B cell (primary cell): ENCODE results near the gene ART4. TPM values are rescaled to one million over a fixed set of nuclear protein-coding genes. Genes with fewer than 3 reads are reported as not detected.

Source experiments
- ATAC-seq: fragments of 200-7000 bp; cut with Tn5 transposase; one replicate; pipeline ENCODE4 v1.10.0; 2021; ENCODE audit warnings: low read depth, mild to moderate bottlenecking, moderate number of reproducible peaks, moderate library complexity
- CTCF ChIA-PET: fragments of 350-600 bp; sonication (Branson Sonifier 250); formaldehyde crosslinking; loops from one replicate; lab custom pipeline; 2021; ENCODE audit warnings: antibody characterized with exemption, inconsistent platforms; lab: Charles Lee
- POLR2A ChIA-PET: fragments of 350-600 bp; sonication (Branson Sonifier 250); formaldehyde crosslinking; loops from one replicate; lab custom pipeline; 2021; ENCODE audit warnings: antibody characterized with exemption; lab: Charles Lee
- DNase-seq: peaks from one replicate; pipeline ENCODE4 v3.0.0; 2013
- H2AFZ ChIP-seq: 2 replicates; pipeline ENCODE4 v1.6.1; 2012; ENCODE audit warnings: mild to moderate bottlenecking, low read depth, low read length; ENCODE audit not compliant: insufficient read depth, poor library complexity, severe bottlenecking
- H3K27ac ChIP-seq, 2 donors: 1 replicate in 1 of 2; 2 replicates in 1 of 2; pipeline ENCODE4 v1.5.1; 2012 to 2013; ENCODE audit warnings: low read length in 2 of 2, mild to moderate bottlenecking in 2 of 2, moderate library complexity in 1 of 2
- H3K27me3 ChIP-seq, 4 experiments: fragments of 200-600 bp in 1 of 4; sonication (generic) in 1 of 4; replicated peaks in 1 of 4; 1 replicate in 2 of 4; 2 replicates in 2 of 4; pipeline versions ENCODE4 v1.6.1 to v1.7.0; 2013 to 2016; ENCODE audit warnings: low read length in 3 of 4, mild to moderate bottlenecking in 2 of 4, mixed read lengths in 1 of 4, moderate library complexity in 1 of 4; ENCODE audit not compliant: insufficient read depth in 4 of 4, control insufficient read depth in 3 of 4; ENCODE audit errors: control extremely low read depth in 1 of 4
- H3K36me3 ChIP-seq, 2 experiments: replicated peaks in 1 of 2; 1 replicate in 1 of 2; 2 replicates in 1 of 2; pipeline versions ENCODE4 v1.6.1 to v1.7.1; 2013; ENCODE audit warnings: low read length in 1 of 2; ENCODE audit not compliant: insufficient read depth in 2 of 2, control insufficient read depth in 1 of 2; ENCODE audit errors: control extremely low read depth in 1 of 2, extremely low read depth in 1 of 2
- H3K4me1 ChIP-seq, 2 donors: fragments of 200-600 bp in 1 of 2; sonication (generic) in 1 of 2; 1 replicate in 1 of 2; 2 replicates in 1 of 2; pipeline versions ENCODE4 v1.5.1 to v1.6.1; 2013 to 2017; ENCODE audit warnings: low read length in 2 of 2; ENCODE audit not compliant: control insufficient read depth in 2 of 2, insufficient read depth in 2 of 2
- H3K4me2 ChIP-seq: replicated peaks from 2 replicates; pipeline ENCODE3; 2012; ENCODE audit warnings: mild to moderate bottlenecking, low read depth, low read length; ENCODE audit not compliant: poor library complexity, severe bottlenecking
- H3K4me3 ChIP-seq, 5 experiments: fragments of 200-600 bp in 1 of 5; sonication (generic) in 1 of 5; 1 replicate in 3 of 5; 2 replicates in 2 of 5; pipeline versions ENCODE4 v1.5.1 to v1.7.0; 2011 to 2016; ENCODE audit warnings: low read length in 4 of 5, mild to moderate bottlenecking in 4 of 5, low read depth in 2 of 5, control low read depth in 1 of 5, moderate library complexity in 1 of 5; ENCODE audit not compliant: insufficient read depth in 1 of 5; ENCODE audit errors: control extremely low read depth in 1 of 5, extremely low read depth in 1 of 5
- H3K79me2 ChIP-seq: fragments of 200-600 bp; sonication (generic); one replicate; pipeline ENCODE4 v1.6.0; 2016; ENCODE audit warnings: low read length; ENCODE audit not compliant: control insufficient read depth, insufficient read depth
- H3K9ac ChIP-seq: fragments of 200-600 bp; sonication (generic); 2 replicates; pipeline ENCODE4 v1.6.1; 2017; ENCODE audit warnings: mild to moderate bottlenecking, low read length, moderate library complexity
- H3K9me3 ChIP-seq, 3 donors: one replicate each; pipeline versions ENCODE4 v1.6.1 to v1.7.1; 2013; ENCODE audit warnings: low read length in 2 of 3; ENCODE audit not compliant: control insufficient read depth in 2 of 3, insufficient read depth in 1 of 3; ENCODE audit errors: control extremely low read depth in 1 of 3
- H4K20me1 ChIP-seq: 2 replicates; pipeline ENCODE4 v1.6.0; 2012; ENCODE audit warnings: mild to moderate bottlenecking, low read length; ENCODE audit not compliant: insufficient read depth, control insufficient read depth, poor library complexity, severe bottlenecking
- H3K27ac Mint-ChIP-seq: one replicate; pipeline ENCODE4 v1.8.0; 2021; ENCODE audit warnings: mixed read lengths
- H3K27me3 Mint-ChIP-seq: one replicate; pipeline ENCODE4 v1.8.0; 2021; ENCODE audit warnings: mixed read lengths
- H3K4me1 Mint-ChIP-seq: one replicate; pipeline ENCODE4 v1.8.0; 2021; ENCODE audit warnings: mixed read lengths
- H3K4me3 Mint-ChIP-seq: one replicate; pipeline ENCODE4 v1.8.0; 2021; ENCODE audit warnings: mixed read lengths
- H3K9me3 Mint-ChIP-seq: one replicate; pipeline ENCODE4 v1.8.0; 2022; ENCODE audit warnings: mixed read lengths; ENCODE audit not compliant: insufficient read depth
- CTCF ChIP-seq: fragments of 200-600 bp; IDR thresholded peaks from one replicate; pipeline ENCODE4 v1.8.0; 2022; ENCODE audit warnings: antibody characterized with exemption, mild to moderate bottlenecking
- EZH2 ChIP-seq: IDR thresholded peaks from 2 replicates; pipeline ENCODE4 v1.6.1; 2012; ENCODE audit warnings: borderline replicate concordance, low read depth, mild to moderate bottlenecking, moderate library complexity, low read length; ENCODE audit not compliant: insufficient read depth, poor library complexity, severe bottlenecking
- WGBS: methylation state at CpG from one replicate; pipeline ENCODE4 v1.1.5; 2013; ENCODE audit warnings: missing lambda C conversion rate; ENCODE audit not compliant: insufficient coverage; 5-methylcytosine and 5-hydroxymethylcytosine counted together
- intact Hi-C: fragments of 100-400 bp; cut with micrococcal nuclease; formaldehyde crosslinking; loops from one replicate; pipeline ENCODE4 v1.10.0; 2022
- polyA plus RNA-seq: library from polyadenylated mRNA; depleted of rRNA; stranded (reverse); fragments of >200 nt; gene quantifications from 2 replicates; pipeline ENCODE4 v1.2.3, GENCODE V29; 2012
- total RNA-seq, 2 donors: library from RNA; stranded (reverse); fragments of 120-200 nt in 1 of 2; gene quantifications; 1 replicate in 1 of 2; 2 replicates in 1 of 2; pipeline versions ENCODE4 v1.2.3 to v1.2.4, GENCODE V29; 2013 to 2022

ART4 gene
- total and polyA plus RNA-seq, 2 donors (not counting 1 experiment from before 2014, with no cell fraction given), result not detected

DNA sequence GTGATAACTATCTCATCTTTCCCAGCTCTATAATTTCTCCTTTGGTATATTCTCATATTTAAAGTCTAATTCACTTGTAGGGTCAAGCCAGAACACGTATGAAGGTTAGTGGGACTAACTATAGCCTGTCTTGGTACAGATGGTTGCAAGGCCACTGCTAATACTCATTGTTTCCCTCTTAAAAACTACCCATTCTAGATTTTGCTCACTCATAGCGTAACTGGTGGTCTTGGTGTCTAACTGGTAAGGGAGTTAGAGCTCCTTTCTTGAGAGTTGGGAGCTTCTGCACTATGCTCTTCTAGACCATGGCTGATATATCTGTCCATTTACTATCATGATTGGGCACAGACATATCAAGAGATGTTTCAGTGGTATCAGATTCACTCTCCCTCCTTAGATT is 33.5 kb upstream of the ART4 start:
- Mint-ChIP-seq H3K4me1 (peaks cover 15% of the 10 kb centered on the region), H3K9me3 (no peaks in the 10 kb centered on the region), H3K27me3 (no peaks in the 10 kb centered on the region), H3K4me3 (no peak overlapping the region), H3K27ac (no peak overlapping the region)
- no peak overlapping the region for H3K4me2 ChIP-seq
- CTCF ChIA-PET, result no interaction called here
- no peaks in the 10 kb centered on the region for H3K36me3 ChIP-seq
- no peak overlapping the region for H3K4me3 ChIP-seq
- TF ChIP-seq CTCF (no peak), EZH2 (no peak)
- ATAC-seq, result no peak
- no peak for DNase-seq
- no peaks in the 10 kb centered on the region for H3K9me3 ChIP-seq
- POLR2A ChIA-PET, result no interaction called here
- no peaks in the 10 kb centered on the region for H4K20me1 ChIP-seq
- H3K79me2 ChIP-seq, result no peaks in the 10 kb centered on the region
- intact Hi-C loops, result no loop called here
- H3K9ac ChIP-seq, result no peak overlapping the region
- peaks cover 4 to 12% of the 10 kb centered on the region in 2 donors for H3K4me1 ChIP-seq
- no peaks in the 10 kb centered on the region for H3K27me3 ChIP-seq
- WGBS, result no CpG with 5 or more reads among the region's 2 CpGs
- no peak overlapping the region for H2AFZ ChIP-seq
- H3K27ac ChIP-seq, result no peak overlapping the region

DNA sequence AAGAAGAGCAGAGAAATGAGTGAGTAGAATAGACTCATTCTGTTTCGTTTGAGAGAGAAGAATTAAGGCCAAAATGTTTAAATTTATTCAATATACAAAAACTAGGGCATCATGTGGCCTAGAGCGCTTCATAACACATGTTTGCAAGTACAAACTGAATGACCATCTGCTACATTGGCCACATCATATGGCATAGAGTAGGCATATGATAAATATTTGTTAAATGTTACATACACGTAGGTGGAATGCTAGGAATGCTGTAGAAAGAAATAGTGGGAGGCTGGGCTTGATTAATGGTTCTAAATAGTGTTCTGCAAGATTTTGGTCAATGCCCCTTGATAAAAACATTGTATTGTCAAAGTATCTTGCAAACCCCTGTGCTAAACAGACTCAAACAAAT is 31.6 kb upstream of the ART4 start:
- 100% methylated on average over 1 of the region's 3 CpGs for WGBS
- Mint-ChIP-seq H3K27ac (no peak overlapping the region), H3K4me1 (peaks cover 4% of the 10 kb centered on the region), H3K4me3 (no peak overlapping the region), H3K27me3 (peaks cover 3% of the 10 kb centered on the region), H3K9me3 (no peaks in the 10 kb centered on the region)
- no peaks in the 10 kb centered on the region for H3K9me3 ChIP-seq
- H3K9ac ChIP-seq, result no peak overlapping the region
- H3K4me3 ChIP-seq, result no peak overlapping the region
- H3K27ac ChIP-seq, result no peak overlapping the region
- H3K4me2 ChIP-seq, result no peak overlapping the region
- no peaks in the 10 kb centered on the region for H3K36me3 ChIP-seq
- H3K27me3 ChIP-seq, result no peaks in the 10 kb centered on the region
- no peaks in the 10 kb centered on the region for H4K20me1 ChIP-seq
- H2AFZ ChIP-seq, result no peak overlapping the region
- H3K4me1 ChIP-seq, result peaks cover 0 to 4% of the 10 kb centered on the region in 2 donors
- ChIA-PET CTCF (interaction anchor here (1.5 kb wide), 1 partner anchor 19 kb away, joined by 3 read pairs; no protein-coding TSS in a partner anchor), POLR2A (no interaction called here)
- DNase-seq (no peak), ATAC-seq (no peak)
- H3K79me2 ChIP-seq, result no peaks in the 10 kb centered on the region
- intact Hi-C loops, result no loop called here
- TF ChIP-seq EZH2 (no peak), CTCF (no peak)
